HUES48 (cell line): Measurements from ENCODE around the gene RPS27.
"Not testable (repeated sequence)": the region's sequence is repeated elsewhere in the genome, so short reads cannot be mapped to it uniquely, and the experiment has no call there.

Source experiments
- H3K27ac ChIP-seq: one replicate; pipeline ENCODE4 v1.7.0; 2013; ENCODE audit warnings: low read depth, low read length, inconsistent platforms
- H3K27me3 ChIP-seq: 2 replicates; pipeline ENCODE4 v1.6.1; 2013; ENCODE audit warnings: mild to moderate bottlenecking, low read length; ENCODE audit not compliant: control insufficient read depth, insufficient read depth
- H3K36me3 ChIP-seq: 2 replicates; pipeline ENCODE4 v1.6.1; 2013; ENCODE audit warnings: low read length; ENCODE audit not compliant: control insufficient read depth, insufficient read depth
- H3K4me1 ChIP-seq: 2 replicates; pipeline ENCODE4 v1.6.1; 2013; ENCODE audit warnings: mild to moderate bottlenecking, low read length; ENCODE audit not compliant: control insufficient read depth, insufficient read depth
- H3K4me3 ChIP-seq: 2 replicates; pipeline ENCODE4 v1.5.1; 2013; ENCODE audit warnings: mild to moderate bottlenecking, low read depth, low read length
- H3K9ac ChIP-seq: 2 replicates; pipeline ENCODE4 v1.6.1; 2013; ENCODE audit warnings: mild to moderate bottlenecking, low read depth, low read length, moderate library complexity
- H3K9me3 ChIP-seq: 2 replicates; pipeline ENCODE4 v1.6.1; 2013; ENCODE audit warnings: low read length; ENCODE audit not compliant: control insufficient read depth, insufficient read depth

RPS27 gene

GRCh38 chr1:154019269-154019668 lies 28.7 kb downstream of the RPS27 start:
- Histone ChIP-seq H3K36me3 (no peaks in the 10 kb centered on the region), H3K27ac (no peak overlapping the region), H3K27me3 (no peaks in the 10 kb centered on the region), H3K9me3 (no peaks in the 10 kb centered on the region), H3K4me3 (no peak overlapping the region), H3K9ac (no peak overlapping the region), H3K4me1 (no peaks in the 10 kb centered on the region)

DNA sequence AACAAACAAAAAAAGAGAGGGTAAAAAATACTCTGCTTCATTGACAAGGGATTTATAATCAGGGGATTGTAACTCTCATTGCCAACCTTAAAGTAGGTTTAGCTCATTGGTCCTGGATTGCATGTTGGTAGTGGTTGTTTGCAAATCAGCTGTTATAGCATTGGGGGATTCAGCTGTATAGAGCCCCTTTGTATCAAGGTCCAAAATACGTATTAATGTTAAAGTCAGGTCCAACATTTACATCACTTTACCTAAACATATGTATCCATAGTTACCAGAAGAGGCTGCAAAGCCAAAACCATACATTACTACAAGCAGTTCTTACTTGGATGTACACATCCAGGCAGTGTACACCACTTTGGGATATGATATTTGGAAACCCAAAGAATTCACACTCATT lies 29.4 kb downstream of the RPS27 start:
- no peaks in the 10 kb centered on the region for H3K27me3 ChIP-seq
- no peak overlapping the region for H3K9ac ChIP-seq
- no peaks in the 10 kb centered on the region for H3K4me1 ChIP-seq
- H3K9me3 ChIP-seq, result no peaks in the 10 kb centered on the region
- H3K36me3 ChIP-seq, result no peaks in the 10 kb centered on the region
- no peak overlapping the region for H3K27ac ChIP-seq
- no peak overlapping the region for H3K4me3 ChIP-seq

DNA sequence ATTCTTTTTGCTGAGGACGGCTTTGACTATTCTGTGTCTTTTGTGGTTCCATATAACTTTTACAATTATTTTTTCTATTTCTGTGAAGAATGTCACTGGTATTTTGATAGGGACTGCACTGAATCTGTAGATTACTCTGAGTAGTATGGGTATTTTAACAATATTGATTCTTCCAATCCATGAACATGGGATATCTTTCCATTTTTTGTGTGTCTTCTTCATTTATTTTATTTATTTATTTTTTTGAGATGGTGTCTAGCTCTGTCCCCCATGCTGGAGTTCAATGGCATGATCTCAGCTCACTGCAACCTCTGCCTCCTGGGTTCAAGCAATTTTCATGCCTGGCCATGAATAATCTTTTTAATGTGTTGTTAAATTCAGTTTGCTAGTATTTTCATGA lies 43.1 kb downstream of the RPS27 start:
- not testable (repeated sequence) for H3K27me3 ChIP-seq, H3K27ac ChIP-seq, H3K4me3 ChIP-seq, H3K9me3 ChIP-seq, H3K4me1 ChIP-seq, H3K36me3 ChIP-seq, H3K9ac ChIP-seq
